C4-2B (cell line): ENCODE data around the gene BAZ1B.
A peak's percentile ranks its signal among the peaks of the same experiment; 100 is the strongest.
"Not testable (repeated sequence)": the region's sequence is repeated elsewhere in the genome, so short reads cannot be mapped to it uniquely, and the experiment has no call there.

Experiments
- H3K27ac ChIP-seq: fragments of 450-650 bp; 2 replicates; pipeline ENCODE4 v1.5.1; 2017
- CTCF ChIP-seq: fragments of 450-650 bp; conservative IDR thresholded peaks from 2 replicates; pipeline ENCODE4 v1.5.1; 2017; ENCODE audit warnings: mild to moderate bottlenecking
- ZFX ChIP-seq: fragments of 450-650 bp; IDR thresholded peaks from 2 replicates; pipeline ENCODE4 v1.6.1; 2017

The BAZ1B gene

GRCh38 chr7:73565675-73566340, 43.7 kb upstream of the BAZ1B start:
- TF ChIP-seq ZFX (no peak), CTCF (no peak)

DNA sequence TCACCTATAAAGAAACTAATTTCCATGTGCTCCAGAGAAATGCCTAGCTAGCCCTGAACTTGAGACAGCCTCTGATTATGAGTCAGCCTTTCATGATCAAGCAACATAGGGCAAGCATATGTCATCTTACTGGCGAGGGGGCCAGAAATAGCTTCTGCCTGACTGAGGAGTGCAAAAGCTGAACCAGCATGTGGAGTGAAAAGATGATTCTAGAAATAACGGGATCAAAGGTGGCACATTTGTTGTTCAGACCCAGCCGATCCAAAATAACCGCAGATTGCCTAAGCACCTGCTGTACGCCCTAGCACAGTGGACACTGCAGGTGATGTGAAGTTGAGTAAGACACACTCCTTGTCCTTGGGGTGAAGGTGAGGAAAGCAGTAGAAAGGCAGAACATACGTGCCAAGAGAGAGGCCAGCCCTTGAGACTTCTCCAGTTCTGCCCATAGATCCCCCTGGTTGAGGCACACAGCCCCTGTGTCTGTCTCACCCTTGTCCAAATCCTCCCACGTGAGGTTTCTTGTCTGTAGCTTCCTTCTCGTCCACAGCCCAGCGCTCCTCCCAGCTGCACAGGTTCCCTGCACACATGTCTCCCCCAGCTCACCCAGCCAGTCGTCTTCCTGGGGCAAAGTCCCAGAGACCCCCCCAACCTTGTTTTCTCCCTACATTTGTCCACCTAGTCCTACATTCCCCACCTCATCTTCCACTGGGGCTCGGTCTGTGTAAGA, 38.2 kb upstream of the BAZ1B start:
- no peak overlapping the region for H3K27ac ChIP-seq
- TF ChIP-seq ZFX = no peak
- no peak for TF ChIP-seq CTCF

More at GRCh38 chr7:73565675-73566340, 43.7 kb upstream of the BAZ1B start:
- H3K27ac ChIP-seq = no peak overlapping the region

GRCh38 chr7:73557397-73558257, 35.5 kb upstream of the BAZ1B start, which contains the start of gene BCL7B:
TSS of gene BCL7B (minus strand) at chr7:73557690. CDS start at chr7:73557578, 112 bp downstream.
- H3K27ac ChIP-seq = peak within 1 kb of the TSS; percentile 94
- TF ChIP-seq CTCF (no peak), ZFX (no peak; the same call in 1 of the 2 replicates)

DNA sequence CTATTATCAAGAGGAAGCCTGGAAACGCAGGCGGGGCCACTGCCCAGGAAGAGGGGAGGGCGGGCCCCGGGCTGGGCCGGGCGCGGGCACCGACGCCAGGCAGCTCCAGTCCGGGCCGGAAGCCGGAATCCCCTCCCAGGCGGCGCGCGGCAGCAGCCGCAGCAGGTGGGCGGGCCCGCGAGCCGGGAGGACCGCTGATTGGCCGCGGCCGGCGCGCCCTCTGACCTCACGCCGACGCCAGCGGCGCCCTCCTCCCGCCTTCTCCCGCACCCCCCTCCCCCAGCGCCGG, 35.0 kb upstream of the BAZ1B start:
- no peak for TF ChIP-seq CTCF
- no peak for TF ChIP-seq ZFX

GRCh38 chr7:73556208-73557107, 34.4 kb upstream of the BAZ1B start:
- TF ChIP-seq ZFX (no peak), CTCF (no peak)
- peak overlapping the region; percentile 94 for H3K27ac ChIP-seq

More for the DNA sequence above, 35.0 kb upstream of the BAZ1B start:
- peak overlapping the region; percentile 94 for H3K27ac ChIP-seq

GRCh38 chr7:73555411-73555982, 33.4 kb upstream of the BAZ1B start:
- TF ChIP-seq CTCF (no peak), ZFX (no peak)
- peak overlapping the region; percentile 94 for H3K27ac ChIP-seq

DNA sequence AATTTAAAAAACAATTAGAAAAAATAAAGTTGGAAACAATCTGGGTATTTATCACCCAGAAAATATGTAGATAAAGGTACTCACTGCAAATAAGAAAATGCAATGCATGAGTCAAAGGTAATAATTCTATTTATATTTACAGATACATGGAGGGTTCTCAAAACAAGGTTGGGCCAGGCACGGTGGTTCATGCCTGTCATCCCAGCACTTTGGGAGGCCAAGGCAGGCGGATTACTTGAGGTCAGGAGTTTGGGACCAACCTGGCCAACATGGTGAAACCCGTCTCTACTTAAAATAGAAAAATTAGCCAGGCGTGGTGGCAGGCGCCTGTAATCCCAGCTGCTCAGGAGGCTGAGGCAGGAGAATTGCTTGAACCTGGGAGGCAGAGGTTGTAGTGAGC, 28.0 kb upstream of the BAZ1B start:
- H3K27ac ChIP-seq = not testable (repeated sequence)
